ENCODE measurements around the gene EYA2. TPM values are rescaled to one million over a fixed set of nuclear protein-coding genes. Genes with fewer than 3 reads are reported as not detected.

EYA2 gene
- total RNA-seq, 1 experiment from 2014 or later, result not detected

DNA sequence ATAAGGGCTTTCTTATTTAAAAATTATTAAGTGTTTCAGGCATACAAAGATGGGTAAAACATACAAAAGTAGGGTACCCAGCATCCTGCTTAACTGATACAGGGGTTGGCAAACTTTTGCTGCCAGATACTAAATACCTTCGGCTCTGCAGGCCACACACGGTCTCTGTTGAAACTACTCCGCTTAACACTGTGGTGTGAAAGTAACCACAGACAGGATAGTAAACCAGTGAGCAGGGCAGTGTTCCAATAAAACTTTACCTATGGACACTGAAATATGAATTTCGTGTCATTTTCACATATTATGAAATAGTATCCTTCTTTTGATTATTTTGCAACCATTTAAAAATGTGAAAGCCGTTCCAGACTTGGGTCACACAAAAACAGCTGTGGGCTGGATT, 92.4 kb downstream of the EYA2 start:
- DNase-seq (ENCODE audit: low read depth), result no peak
- in situ Hi-C loops (cut with HindIII; ENCODE audit: low pct_unique_long_range_greater_than_20kb, low sequenced_read_pairs), result no loop called here

DNA sequence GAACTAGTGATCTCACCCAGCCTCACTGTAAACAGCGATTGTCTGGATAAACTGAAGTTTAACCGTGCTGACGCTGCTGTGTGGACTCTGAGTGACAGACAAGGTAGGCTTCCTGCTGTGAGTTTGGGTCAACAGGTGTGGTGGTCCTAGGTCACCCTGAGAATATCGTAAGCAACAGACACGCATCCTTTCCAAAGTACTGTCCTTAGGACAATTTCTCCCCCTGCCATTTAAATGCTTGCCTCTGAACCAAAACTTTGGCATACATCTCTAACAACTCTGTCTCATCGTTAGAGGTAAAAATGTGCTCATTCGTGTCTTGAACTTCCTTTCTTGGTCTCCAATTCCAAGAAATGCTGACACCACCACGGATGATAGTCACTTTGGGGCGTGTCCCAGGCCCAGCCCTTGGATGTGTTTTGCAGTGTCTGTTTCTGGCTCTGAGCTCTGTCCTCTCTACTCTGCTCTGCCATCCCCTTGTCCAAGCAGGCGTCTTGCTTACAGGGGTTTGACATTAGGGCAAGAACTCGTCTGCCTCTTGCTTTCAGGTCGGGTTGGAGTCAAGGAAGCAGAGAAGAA, 95.5 kb downstream of the EYA2 start:
- in situ Hi-C loops (cut with HindIII; ENCODE audit: low pct_unique_long_range_greater_than_20kb, low sequenced_read_pairs), result no loop called here
- DNase-seq (ENCODE audit: low read depth), result no peak

DNA sequence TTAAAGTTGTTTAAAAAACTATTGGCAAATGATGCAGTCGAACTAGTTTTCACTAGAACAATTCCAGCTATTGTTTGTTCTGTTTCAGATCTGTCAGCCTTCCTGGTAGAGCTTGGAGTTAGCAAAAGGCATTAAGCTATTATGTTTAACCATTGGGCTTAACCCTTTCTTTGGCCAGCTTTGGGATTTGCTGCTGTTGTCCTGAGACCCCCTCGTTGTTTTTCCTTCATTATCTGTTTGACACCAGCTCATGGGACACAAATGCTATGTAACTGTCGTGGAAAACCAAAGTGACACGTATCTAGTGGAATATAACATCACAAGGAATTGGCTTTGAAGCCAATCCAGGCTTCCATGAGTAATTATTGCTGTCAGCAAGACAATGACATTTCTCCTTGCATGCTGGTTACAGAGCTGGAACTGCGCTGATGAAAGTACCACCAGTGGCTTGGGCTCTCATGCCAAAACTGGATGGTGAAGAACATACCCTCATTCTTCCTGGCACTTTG, 96.0 kb downstream of the EYA2 start:
- no peak for DNase-seq (ENCODE audit: low read depth)
- in situ Hi-C loops (cut with HindIII; ENCODE audit: low pct_unique_long_range_greater_than_20kb, low sequenced_read_pairs), result no loop called here

GRCh38 chr20:46991168-46991567, 96.5 kb downstream of the EYA2 start:
- in situ Hi-C loops (cut with HindIII; ENCODE audit: low pct_unique_long_range_greater_than_20kb, low sequenced_read_pairs), result no loop called here
- DNase-seq (ENCODE audit: low read depth), result no peak

GRCh38 chr20:46991880-46992639, 97.4 kb downstream of the EYA2 start:
- in situ Hi-C loops (cut with HindIII; ENCODE audit: low pct_unique_long_range_greater_than_20kb, low sequenced_read_pairs), result no loop called here
- DNase-seq (ENCODE audit: low read depth), result no peak

DNA sequence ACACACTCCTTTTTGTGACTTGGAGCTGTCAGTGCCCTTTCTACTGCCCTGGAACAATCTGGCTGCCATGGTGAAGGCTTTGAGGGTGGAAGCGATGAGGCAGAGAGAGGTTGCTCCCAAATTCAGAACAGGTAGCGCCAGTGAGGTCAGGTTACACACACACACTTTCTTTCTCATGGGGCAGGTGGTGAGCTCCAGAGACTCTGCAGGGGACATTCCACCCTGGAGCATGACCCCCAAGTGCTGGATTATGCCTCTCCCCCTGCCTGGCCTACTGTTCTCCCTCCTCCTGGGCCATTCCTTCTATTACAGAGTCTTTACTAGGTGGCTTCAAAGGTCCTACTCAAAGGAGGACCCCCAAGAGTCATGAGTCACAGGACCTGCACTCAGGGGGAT, 98.0 kb downstream of the EYA2 start:
- no peak for DNase-seq (ENCODE audit: low read depth)
- in situ Hi-C loops (cut with HindIII; ENCODE audit: low pct_unique_long_range_greater_than_20kb, low sequenced_read_pairs), result no loop called here

DNA sequence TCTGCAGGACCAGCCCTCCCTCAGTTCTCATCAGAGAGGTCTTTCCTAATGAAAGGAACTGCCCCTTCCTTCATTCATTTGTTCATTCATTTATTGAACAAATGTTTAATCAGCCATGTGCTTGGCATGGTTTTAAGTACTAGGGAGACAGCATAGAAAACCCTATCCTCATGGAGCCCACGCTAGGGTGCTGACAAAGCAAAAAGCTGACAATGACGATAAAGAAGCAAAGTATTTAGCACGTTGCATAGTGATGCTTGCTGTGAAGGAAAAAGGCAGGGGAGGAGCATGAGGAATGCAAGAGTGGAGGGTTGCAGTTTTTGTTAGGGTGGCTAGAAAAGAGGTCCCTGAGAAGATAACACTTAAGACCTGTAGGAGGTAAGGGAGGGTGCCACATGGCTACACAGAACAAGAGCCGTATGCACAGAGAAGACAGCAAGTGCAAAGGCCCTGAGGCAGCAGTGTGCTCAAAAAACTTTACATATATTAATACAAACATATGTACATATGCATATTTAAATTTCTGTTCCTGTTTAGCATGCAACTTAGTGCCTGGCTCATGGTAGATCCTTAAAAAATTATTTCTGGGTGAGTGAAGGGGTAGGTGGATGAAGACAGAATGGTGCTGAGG, 98.9 kb downstream of the EYA2 start:
- in situ Hi-C loops (cut with HindIII; ENCODE audit: low pct_unique_long_range_greater_than_20kb, low sequenced_read_pairs), result no loop called here
- no peak for DNase-seq (ENCODE audit: low read depth)

- in situ Hi-C loops (cut with HindIII; ENCODE audit: low pct_unique_long_range_greater_than_20kb, low sequenced_read_pairs), result no loop called here
- no peak for DNase-seq (ENCODE audit: low read depth)
Observed at GRCh38 chr20:46994341-46994740, 99.7 kb downstream of the EYA2 start.

DNA sequence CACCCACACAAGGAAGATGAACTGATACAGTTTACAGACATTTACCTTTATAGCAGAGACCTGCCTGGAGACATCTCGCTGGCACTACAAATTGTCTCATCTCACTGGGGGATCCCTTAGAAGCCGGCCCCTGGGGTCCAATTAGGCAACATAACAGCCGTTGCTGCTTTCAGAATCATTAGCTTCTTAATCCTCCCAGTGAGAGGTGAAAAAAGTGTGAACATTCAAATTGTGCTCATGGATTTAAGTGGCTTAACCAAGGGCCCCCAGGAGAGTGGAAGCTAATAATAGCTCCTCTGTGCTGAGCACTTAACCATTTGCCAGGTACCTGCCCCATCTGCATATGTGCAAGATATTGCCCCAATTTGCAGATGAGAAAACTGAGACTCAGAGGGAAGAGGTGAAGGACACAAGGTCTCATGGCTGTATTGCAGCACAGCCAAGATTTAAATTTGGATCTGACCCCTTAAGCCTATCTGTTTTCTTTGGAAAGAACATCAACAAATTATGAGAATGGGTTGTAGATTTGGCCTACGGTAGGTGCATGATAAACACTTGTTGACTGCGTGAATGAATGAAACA, 101.0 kb downstream of the EYA2 start:
- no peak for DNase-seq (ENCODE audit: low read depth)
- in situ Hi-C loops (cut with HindIII; ENCODE audit: low pct_unique_long_range_greater_than_20kb, low sequenced_read_pairs), result no loop called here

- DNase-seq (ENCODE audit: low read depth), result no peak
- in situ Hi-C loops (cut with HindIII; ENCODE audit: low pct_unique_long_range_greater_than_20kb, low sequenced_read_pairs), result no loop called here
Observed at GRCh38 chr20:46997187-46997586, 102.5 kb downstream of the EYA2 start.

GRCh38 chr20:46998477-46999240, 104.0 kb downstream of the EYA2 start:
- in situ Hi-C loops (cut with HindIII; ENCODE audit: low pct_unique_long_range_greater_than_20kb, low sequenced_read_pairs), result no loop called here
- DNase-seq (ENCODE audit: low read depth), result no peak

- in situ Hi-C loops (cut with HindIII; ENCODE audit: low pct_unique_long_range_greater_than_20kb, low sequenced_read_pairs), result no loop called here
- no peak for DNase-seq (ENCODE audit: low read depth)
Observed at GRCh38 chr20:46999801-47000465, 105.3 kb downstream of the EYA2 start.

- in situ Hi-C loops (cut with HindIII; ENCODE audit: low pct_unique_long_range_greater_than_20kb, low sequenced_read_pairs), result no loop called here
- no peak for DNase-seq (ENCODE audit: low read depth)
Observed at GRCh38 chr20:47003223-47003622, 108.6 kb downstream of the EYA2 start.

GRCh38 chr20:47004179-47004578, 109.5 kb downstream of the EYA2 start:
- in situ Hi-C loops (cut with HindIII; ENCODE audit: low pct_unique_long_range_greater_than_20kb, low sequenced_read_pairs), result no loop called here
- DNase-seq (ENCODE audit: low read depth), result no peak

DNA sequence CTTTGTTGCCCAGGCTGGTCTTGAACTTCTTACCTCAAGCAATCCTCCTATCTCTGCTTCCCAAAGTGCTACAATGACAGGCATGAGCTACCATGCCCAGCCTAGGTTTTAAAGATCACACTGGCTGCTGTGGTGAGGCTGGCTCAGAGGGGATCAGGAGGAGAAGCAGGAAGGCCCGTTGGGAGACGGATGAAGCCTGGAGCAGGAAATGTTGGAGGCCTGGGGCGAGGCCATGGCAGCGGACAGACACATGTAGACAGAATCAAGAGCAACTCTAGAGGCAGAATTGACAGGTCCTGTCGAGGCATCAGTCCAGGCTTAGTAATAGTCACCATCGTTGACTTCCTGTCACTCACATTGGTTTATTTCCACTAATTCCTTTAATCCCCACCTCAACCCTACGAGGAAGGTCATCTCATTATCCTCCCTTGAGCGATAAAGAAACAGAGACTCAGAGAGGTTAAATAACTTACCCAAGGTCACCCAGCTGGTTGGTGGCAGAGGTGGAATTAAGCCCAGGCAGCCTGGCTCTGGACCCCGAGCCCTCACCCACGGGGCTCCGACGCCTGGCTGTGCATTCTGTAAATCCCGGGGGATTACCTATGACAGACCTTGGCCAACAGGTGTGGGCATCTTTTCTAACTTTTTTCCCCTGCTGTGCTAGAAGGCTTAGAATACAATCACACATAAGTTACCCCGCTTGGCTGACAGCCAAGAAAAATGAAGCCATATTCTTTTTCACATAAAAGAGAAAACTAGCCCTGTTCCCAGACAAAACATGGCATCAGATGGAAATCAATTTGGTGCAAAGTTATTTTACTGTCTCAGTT, 113.4 kb downstream of the EYA2 start:
- in situ Hi-C loops (cut with HindIII; ENCODE audit: low pct_unique_long_range_greater_than_20kb, low sequenced_read_pairs), result no loop called here
- no peak for DNase-seq (ENCODE audit: low read depth)

GRCh38 chr20:47008842-47009518, 114.3 kb downstream of the EYA2 start:
- no peak for DNase-seq (ENCODE audit: low read depth)
- in situ Hi-C loops (cut with HindIII; ENCODE audit: low pct_unique_long_range_greater_than_20kb, low sequenced_read_pairs), result no loop called here

DNA sequence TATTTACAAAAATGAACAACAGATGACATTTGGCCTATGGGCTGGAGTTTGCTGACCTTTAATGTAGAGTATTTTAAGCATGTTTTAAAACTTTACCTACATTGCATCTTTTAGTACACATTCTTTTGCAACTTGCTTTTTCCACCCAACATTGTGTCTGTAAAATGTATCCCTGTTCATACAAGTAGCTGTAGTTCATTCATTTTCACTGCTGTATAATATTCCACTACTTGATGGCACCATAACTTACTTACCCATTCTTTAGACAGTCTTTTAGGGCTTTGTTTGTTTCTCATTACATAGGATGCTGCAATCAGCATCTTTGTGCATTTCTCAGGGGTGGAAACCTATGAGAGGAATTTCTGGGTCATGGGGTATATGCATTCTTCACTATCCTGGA, 115.1 kb downstream of the EYA2 start:
- DNase-seq (ENCODE audit: low read depth), result no peak
- in situ Hi-C loops (cut with HindIII; ENCODE audit: low pct_unique_long_range_greater_than_20kb, low sequenced_read_pairs), result no loop called here
